HUDEP-2 (cell line): Measurements from ENCODE around the gene MAP2K2.

Source experiments
- DNase-seq, 76 experiments: peaks; one replicate each; lab custom pipeline; 2025; ENCODE audit not compliant: unreplicated experiment in 76 of 76; lab: John Stamatoyannopoulos, UW

Gene MAP2K2

DNA sequence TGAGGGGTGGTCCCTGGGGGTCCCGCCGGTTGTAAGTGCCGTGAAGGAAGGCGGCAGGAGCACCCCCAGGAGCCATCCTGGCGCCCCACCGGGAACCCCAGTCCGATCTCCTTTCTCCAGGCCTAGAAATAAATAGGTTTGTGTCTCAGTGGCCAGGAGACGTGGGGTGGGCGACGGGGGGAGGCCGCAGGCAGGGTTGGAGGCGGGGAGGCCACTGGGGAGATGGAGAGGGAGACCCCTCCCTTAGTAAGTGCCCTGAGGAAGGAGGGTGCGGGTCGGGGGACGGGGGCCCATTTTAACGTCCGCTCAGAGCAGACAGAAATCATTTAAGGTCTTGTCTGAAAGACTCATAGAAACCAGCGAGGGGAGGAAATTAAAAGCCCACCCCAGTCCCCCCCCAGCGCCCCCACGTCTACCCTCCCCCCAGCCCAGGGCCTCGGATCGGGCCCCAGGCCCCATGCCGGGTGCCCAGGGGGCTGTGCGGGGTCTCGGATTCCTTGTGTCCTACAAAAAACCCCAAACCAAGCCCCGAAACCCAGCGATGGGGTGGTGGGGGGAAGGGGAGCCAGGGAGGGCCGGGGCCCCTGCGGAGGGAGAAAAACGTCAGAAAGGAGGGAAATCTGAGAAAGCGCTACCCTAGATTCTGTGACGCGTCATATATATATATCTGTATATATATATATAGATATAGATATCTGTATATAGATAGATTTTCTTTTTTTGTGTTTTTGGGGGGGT, 76.8 kb downstream of the MAP2K2 start:
- no peak for DNase-seq

DNA sequence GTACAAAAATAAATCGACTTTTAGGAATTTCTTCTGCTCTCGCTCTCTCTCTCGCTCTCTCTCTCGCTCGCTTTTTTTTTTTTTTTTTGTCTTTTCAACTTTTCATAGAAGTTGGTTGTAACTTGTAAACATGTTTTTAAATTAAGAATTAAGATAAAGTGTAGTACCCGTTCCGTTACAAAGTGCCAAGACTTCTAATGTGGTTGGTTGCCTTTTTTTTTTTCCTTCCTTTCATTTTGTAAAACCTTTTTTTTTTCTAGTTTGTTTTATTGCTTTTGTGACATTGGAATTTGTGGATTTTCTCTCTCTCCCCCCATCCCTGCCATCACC, 77.6 kb downstream of the MAP2K2 start:
- DNase-seq = no peak

DNA sequence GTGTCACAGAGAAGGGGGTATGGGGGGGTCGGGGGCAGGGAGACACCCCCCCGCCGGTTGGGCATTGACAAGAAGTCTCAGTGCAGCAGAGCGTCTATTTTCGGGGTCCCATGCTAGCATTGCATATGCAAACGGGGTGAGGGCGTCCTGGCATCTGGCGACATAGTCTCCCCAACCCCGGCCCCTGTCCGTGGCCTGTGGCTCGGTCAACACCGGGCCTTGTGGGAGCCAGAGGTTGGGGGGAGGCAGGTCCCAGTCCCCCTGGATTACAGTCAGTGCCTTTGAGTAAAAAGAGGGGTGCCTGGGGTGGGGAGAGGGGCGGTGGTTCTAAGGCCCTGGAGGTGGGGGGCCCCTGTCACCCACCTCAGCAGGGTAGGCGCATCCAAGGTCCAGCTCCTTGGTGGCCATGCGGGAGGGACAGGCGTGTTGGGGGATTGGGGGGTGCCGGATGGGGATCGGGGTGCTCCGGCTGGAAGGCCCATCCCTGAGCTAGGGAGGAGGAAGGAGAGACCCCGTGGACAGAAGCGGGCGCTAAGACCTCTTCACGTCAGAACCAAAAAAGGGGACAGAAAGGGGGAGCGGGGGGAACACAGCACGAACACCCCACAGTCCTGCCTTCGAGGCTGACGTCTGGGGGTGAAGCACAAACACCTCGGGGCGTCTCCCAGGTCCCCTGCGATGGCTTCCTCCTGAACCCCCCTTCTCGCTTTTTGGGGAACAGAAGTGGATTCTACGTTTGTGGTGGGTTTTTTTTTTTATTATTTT, 78.1 kb downstream of the MAP2K2 start:
- DNase-seq = no peak

DNA sequence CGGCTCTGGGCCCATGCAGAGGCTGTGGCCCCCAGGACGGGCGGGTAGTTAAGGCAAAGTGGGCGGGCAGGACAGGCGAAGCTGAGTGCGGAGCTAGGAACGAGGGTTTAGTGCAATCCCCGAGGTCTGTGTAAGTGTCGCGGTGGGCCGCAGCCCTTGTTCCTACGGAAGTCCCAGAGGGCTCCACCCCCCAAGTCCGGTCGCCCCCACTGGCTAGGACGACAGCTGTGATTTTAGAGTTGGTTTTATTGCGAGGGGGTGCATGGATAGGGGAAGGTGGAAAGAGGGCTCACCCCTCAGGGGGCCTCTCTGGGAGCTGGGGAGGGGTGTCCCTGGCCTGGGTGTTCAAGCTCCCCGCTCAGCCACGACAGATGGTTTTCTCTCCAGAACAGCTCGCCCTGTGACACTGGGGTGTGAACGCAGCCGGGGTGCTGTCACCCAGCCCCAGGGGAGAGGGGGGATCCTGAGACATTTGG, 78.9 kb downstream of the MAP2K2 start:
- no peak for DNase-seq

DNA sequence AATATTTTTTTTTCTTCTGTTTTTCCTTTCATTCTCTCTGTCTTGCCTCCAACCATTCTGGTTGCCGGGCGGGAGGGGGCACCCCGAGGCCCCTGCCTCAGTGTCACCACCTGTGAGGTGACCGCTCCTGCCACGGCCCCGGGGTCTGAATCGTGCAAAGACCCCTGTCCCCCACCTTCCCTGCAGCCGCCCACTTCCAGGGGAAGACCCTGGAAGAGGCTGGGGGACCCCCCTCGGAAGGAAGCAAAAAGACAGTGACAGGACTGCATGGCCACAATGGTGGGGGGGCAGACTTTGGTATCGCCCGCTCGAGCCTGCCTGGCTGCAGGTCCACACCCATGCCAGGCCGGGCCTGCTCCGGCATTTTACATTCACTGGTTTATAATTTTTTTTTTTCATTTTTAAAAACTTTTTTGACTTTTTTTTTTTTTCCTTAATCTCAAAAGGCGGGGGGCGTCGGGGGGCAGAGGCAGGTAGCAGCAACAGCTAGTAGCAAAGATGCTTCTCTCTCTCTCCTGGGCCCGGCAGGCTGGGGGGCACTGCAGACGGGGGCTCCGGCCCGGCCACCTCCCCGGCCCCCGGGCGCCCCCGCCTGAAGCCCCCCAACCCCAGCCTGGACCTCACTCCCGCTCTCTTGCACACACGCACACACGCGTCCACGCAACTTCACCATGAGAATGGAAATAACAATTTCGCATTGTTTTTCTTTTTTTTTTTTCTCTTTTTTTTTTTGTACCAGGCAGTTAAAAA, 79.8 kb downstream of the MAP2K2 start:
- DNase-seq = no peak

DNA sequence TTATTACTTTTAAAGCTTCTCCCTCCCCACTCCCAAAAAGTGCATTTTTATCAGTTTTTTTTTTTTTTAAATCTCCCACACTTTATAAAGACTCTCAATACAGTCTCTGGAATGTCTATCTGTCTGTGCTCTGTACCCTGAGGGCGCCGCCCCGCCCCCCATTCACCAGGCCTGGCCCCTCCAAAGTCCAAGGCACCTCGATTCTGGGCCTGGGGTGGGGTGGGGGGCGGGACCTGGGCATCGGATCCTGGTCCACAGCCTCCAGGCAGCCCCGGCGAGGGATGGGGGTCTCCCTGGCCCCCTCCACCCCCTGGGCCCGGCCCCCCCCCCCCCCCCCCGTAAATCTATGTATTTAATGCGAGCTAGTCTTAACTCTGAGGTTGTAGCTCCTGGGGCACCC, 80.5 kb downstream of the MAP2K2 start:
- DNase-seq = no peak

DNA sequence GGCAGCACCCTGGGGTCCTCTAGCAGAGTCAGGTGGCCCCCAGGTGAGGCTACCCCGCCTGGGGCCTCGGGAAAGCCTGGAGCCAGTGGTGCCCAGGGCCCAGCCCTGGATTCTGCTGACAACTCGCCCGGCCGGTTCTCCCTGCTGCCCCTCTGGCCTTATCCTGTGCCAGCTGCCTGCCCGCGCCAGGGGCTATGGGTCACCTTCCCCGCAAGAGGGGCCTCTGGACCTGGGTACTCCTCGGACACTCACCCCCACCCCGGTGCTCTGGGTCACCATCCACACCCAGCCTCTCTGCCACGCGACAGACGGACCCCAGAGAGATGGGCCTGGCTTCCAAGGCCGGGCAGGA, 81.2 kb downstream of the MAP2K2 start:
- DNase-seq = no peak

DNA sequence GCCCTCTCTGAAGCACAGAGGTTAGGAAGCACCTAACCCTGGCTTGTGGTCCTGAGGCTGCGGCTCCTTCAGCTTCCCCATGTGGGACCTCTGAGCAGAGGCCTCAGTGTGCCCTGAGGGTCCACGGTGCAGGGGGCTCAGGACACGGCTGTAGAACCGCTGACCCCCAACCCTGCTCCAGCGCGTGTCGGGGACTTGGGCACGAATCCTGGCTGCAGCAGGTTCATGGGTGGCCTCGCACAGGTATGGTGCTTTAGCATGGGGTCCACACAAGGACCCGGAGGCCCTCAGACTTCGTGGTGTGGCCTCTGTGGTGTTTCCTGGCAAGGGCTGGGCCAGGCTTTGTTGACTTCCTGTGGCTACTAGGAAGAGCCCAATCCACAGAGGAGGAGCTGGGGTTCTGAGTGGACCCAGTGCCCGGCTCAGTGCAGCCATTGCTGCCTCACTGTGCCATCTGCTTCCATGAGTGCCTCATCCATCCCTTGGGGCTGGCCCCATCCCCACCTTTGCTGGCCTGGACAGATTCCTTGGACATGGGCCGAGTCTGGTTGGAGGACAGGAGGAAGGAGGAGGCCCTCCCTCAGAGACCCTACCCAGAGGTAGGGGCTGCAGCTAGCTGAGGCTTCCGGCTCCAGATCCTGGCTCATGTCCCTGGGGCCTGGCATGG, 81.7 kb downstream of the MAP2K2 start:
- DNase-seq = no peak
